Parathyroid adenoma (tissue), 2 donors: Measurements from ENCODE around the gene TMEM45B.

Experiments
- H2AFZ ChIP-seq: fragments of 300-600 bp; sonication (generic); one replicate; pipeline ENCODE4 v1.7.0; 2017; ENCODE audit warnings: antibody characterized with exemption, mild to moderate bottlenecking
- H3K27ac ChIP-seq: fragments of 300-600 bp; sonication (generic); one replicate; pipeline ENCODE4 v1.7.0; 2017
- H3K27me3 ChIP-seq: fragments of 300-600 bp; sonication (generic); one replicate; pipeline ENCODE4 v1.7.0; 2017; ENCODE audit warnings: low read length; ENCODE audit not compliant: control insufficient read depth, insufficient read depth
- H3K36me3 ChIP-seq: fragments of 300-600 bp; sonication (generic); one replicate; pipeline ENCODE4 v1.7.0; 2017; ENCODE audit warnings: low read length; ENCODE audit not compliant: control insufficient read depth, insufficient read depth
- H3K4me1 ChIP-seq: fragments of 300-600 bp; sonication (generic); one replicate; pipeline ENCODE4 v1.7.0; 2017; ENCODE audit warnings: control low read depth
- H3K4me2 ChIP-seq: fragments of 300-600 bp; sonication (generic); one replicate; pipeline ENCODE4 v1.7.0; 2017; ENCODE audit warnings: low read length
- H3K4me3 ChIP-seq: fragments of 300-600 bp; sonication (generic); one replicate; pipeline ENCODE4 v1.7.0; 2017; ENCODE audit warnings: low read depth, low read length
- H3K79me2 ChIP-seq: fragments of 300-600 bp; sonication (generic); one replicate; pipeline ENCODE4 v1.7.0; 2017; ENCODE audit warnings: control low read depth
- H3K9ac ChIP-seq: fragments of 300-600 bp; sonication (generic); one replicate; pipeline ENCODE4 v1.7.0; 2017; ENCODE audit warnings: mild to moderate bottlenecking
- H3K9me3 ChIP-seq: fragments of 300-600 bp; sonication (generic); one replicate; pipeline ENCODE4 v1.7.0; 2017; ENCODE audit warnings: low read length; ENCODE audit not compliant: control insufficient read depth
- TF ChIP-seq, protein P1 (sequence below): fragments of 300-600 bp; sonication (generic); IDR thresholded peaks from one replicate; pipeline ENCODE4 v1.7.0; 2017; ENCODE audit warnings: antibody characterized with exemption, mild to moderate bottlenecking
- donor health status: primary hyperparathyroidism.

The TMEM45B gene

DNA sequence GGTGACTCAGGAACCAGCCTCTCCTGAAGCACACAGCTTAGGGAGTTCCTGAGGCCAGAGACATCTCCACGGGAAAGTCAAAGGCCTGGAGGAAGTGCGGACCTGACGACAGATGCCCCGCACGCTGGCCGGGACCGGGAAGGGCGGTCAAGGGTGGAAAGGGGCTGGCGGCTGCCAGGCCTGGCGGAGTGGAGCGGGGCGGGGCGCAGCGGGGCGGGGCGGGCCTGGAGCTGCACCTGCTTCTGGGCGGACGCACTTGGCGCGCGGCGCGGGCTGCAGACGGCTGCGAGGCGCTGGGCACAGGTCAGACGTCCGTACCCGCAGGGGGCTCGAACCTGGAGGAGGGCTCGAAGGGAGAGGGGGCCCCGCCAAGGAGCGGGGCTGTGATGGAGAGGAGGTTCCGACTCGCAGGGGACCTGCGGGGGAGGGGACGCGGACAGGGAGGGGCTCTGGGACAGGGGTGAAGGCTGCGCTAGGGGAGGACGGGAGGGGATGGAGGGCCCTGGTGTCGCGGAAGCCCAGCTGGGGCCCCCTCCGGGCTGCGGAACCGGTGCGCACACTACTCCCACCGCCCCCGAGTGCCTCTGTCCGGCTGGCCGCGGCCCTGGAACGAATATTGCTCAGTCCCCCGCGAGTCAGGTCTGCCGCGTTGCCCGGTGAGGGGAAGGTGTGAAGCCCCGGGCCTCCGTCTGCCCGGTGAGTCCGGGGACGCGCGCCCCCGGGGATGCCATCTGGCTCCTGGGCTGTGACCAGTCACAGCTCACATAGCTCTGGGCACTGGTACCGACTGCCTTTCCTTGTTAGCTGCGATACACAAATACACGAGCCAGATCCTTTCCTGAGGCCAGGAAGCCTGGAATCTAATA lies at the start of gene TMEM45B:
TMEM45B (plus strand) TSS at position 253 of the 866 bp plus-strand sequence. CDS start 36,635 bp downstream, outside the sequence.
- Histone ChIP-seq H3K9ac (no peak within 1 kb of the TSS), H3K4me3 (no peak within 1 kb of the TSS), H3K27me3 (no peaks in the 10 kb centered on the region), H3K36me3 (no peaks in the 10 kb centered on the region), H3K9me3 (no peaks in the 10 kb centered on the region), H3K4me2 (peak within 1 kb of the TSS; percentile 37), H3K4me1 (no peaks in the 10 kb centered on the region), H2AFZ (no peak within 1 kb of the TSS), H3K27ac (no peak within 1 kb of the TSS), H3K79me2 (no peaks in the 10 kb centered on the region)
- TF ChIP-seq, protein P1, sequence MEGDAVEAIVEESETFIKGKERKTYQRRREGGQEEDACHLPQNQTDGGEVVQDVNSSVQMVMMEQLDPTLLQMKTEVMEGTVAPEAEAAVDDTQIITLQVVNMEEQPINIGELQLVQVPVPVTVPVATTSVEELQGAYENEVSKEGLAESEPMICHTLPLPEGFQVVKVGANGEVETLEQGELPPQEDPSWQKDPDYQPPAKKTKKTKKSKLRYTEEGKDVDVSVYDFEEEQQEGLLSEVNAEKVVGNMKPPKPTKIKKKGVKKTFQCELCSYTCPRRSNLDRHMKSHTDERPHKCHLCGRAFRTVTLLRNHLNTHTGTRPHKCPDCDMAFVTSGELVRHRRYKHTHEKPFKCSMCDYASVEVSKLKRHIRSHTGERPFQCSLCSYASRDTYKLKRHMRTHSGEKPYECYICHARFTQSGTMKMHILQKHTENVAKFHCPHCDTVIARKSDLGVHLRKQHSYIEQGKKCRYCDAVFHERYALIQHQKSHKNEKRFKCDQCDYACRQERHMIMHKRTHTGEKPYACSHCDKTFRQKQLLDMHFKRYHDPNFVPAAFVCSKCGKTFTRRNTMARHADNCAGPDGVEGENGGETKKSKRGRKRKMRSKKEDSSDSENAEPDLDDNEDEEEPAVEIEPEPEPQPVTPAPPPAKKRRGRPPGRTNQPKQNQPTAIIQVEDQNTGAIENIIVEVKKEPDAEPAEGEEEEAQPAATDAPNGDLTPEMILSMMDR = no peak

DNA sequence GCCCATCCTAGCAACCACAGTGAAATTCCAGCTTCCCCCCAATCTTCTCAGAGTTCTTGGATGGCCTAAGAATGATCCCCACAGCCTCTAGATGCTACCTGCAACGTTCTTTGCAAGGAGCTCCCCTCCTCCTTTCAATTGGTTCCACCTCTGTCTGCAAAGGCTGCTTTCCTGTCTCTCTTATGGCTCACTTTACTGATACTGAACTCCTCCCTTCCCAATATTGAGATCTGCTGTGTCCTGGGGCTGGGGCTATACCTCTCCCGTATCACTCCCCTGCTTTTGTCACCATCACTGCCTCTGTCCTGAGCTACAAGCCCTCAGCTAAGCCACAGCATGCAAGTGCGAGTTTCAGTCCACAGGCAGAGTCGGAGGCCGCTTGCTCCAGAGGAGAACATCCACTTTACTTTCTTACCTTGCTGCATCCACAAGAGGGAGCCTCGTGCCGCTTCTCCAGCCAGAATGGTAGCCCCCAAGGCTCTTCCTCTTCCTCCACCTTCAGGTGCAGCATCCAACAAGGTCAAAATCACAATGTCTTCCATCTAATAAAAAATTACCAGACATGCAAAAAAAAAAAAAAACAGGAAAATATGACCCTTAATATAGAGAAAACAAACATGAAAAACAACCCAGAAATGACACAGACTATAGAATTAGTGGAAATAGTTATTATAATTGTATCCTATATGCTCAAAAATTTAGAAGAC lies 48.6 kb upstream of the TMEM45B start:
- Histone ChIP-seq H3K79me2 (no peaks in the 10 kb centered on the region), H3K4me3 (no peak overlapping the region), H3K36me3 (no peaks in the 10 kb centered on the region), H2AFZ (no peak overlapping the region), H3K9me3 (no peaks in the 10 kb centered on the region), H3K27ac (no peak overlapping the region), H3K27me3 (no peaks in the 10 kb centered on the region), H3K9ac (no peak overlapping the region), H3K4me1 (no peaks in the 10 kb centered on the region), H3K4me2 (no peak overlapping the region)
- TF ChIP-seq, protein P1 = no peak

- H3K4me1 ChIP-seq = no peaks in the 10 kb centered on the region
- H3K9ac ChIP-seq = no peak overlapping the region
- no peaks in the 10 kb centered on the region for H3K27me3 ChIP-seq
Observed at GRCh38 chr11:129767827-129768226, 47.8 kb upstream of the TMEM45B start.

DNA sequence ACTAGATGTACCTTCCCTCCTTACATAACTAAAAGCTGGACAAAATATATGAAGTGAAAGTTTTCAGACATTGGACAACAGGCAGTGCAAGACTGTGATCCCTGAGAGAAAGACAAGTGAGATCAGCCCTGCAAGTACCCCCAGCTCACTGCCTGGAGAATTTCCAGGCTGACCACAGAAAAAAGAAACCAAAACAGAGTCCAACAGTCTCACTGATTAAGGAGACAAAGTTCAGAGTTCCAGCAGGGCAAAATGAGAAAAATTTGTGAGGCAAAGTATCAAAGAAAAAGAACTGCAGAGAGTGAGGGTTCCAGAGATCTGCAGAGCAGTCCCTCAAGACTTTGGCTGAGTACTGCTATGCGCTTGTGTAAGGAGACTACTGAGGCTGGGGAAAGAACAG lies 47.3 kb upstream of the TMEM45B start:
- H3K9me3 ChIP-seq = no peaks in the 10 kb centered on the region
- H3K4me1 ChIP-seq = no peaks in the 10 kb centered on the region
- no peak overlapping the region for H3K9ac ChIP-seq
- TF ChIP-seq, protein P1 = no peak
- no peak overlapping the region for H3K27ac ChIP-seq
- H3K4me3 ChIP-seq = no peak overlapping the region
- no peaks in the 10 kb centered on the region for H3K36me3 ChIP-seq
- no peaks in the 10 kb centered on the region for H3K79me2 ChIP-seq
- H3K4me2 ChIP-seq = no peak overlapping the region
- no peaks in the 10 kb centered on the region for H3K27me3 ChIP-seq
- H2AFZ ChIP-seq = no peak overlapping the region

More at GRCh38 chr11:129767827-129768226, 47.8 kb upstream of the TMEM45B start:
- H3K4me2 ChIP-seq = no peak overlapping the region
- H3K79me2 ChIP-seq = no peaks in the 10 kb centered on the region
- no peaks in the 10 kb centered on the region for H3K9me3 ChIP-seq
- TF ChIP-seq, protein P1 = no peak
- H3K36me3 ChIP-seq = no peaks in the 10 kb centered on the region
- H2AFZ ChIP-seq = no peak overlapping the region
- no peak overlapping the region for H3K4me3 ChIP-seq
- H3K27ac ChIP-seq = no peak overlapping the region
